ENCODE measurements around the gene GPR37. TPM values are rescaled to one million over a fixed set of nuclear protein-coding genes. Genes with fewer than 3 reads are reported as not detected.

The GPR37 gene
- total RNA-seq, 1 donor from 2014 or later, result 9.8 TPM

DNA sequence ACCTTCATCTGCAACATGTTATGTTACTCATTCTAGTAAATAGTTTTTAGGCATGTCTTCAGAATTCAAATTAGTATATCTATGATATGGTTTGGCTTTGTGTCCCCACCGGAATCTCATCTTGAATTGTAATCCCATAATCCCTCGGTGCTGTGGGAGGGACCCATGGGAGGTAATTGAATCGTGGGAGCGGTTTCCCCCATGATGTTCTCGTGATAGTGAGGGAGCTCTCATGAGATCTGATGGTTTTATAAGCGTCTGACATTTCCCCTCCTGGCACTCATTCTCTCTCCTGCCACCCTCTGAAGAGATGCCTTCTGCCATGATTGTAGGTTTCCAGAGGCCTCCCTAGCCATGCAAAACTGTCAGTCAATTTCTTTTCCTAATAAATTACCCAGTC is 20.4 kb upstream of the GPR37 start:
- H3K4me1 Mint-ChIP-seq (ENCODE audit: low read depth, unreplicated experiment), result peaks cover under 1% of the 10 kb centered on the region
- no peaks in the 10 kb centered on the region for H3K27me3 Mint-ChIP-seq (ENCODE audit: low read depth, unreplicated experiment)
- H3K4me3 Mint-ChIP-seq (ENCODE audit: unreplicated experiment), result no peak overlapping the region
- no peak overlapping the region for H3K4me3 ChIP-seq (ENCODE audit: insufficient read depth, low read depth, low read length)
- no peaks in the 10 kb centered on the region for H3K27me3 ChIP-seq (ENCODE audit: insufficient read depth, low read length)
- H3K4me2 ChIP-seq (ENCODE audit: low read length), result no peak overlapping the region
- FAIRE-seq (no peak), DNase-seq (ENCODE audit: low read depth) (no peak)
- no peaks in the 10 kb centered on the region for H4K20me1 ChIP-seq (ENCODE audit: insufficient read depth, low read length)
- H3K27ac Mint-ChIP-seq (ENCODE audit: unreplicated experiment), result no peak overlapping the region
- H3K4me1 ChIP-seq (ENCODE audit: insufficient read depth, low read length), result no peaks in the 10 kb centered on the region
- H3K27ac ChIP-seq (ENCODE audit: low read depth, low read length), result no peak overlapping the region
- H3K79me2 ChIP-seq (ENCODE audit: insufficient read depth, low read length), result no peaks in the 10 kb centered on the region
- H3K36me3 ChIP-seq (ENCODE audit: insufficient read depth, low read length), result no peaks in the 10 kb centered on the region
- TF ChIP-seq, protein P1, sequence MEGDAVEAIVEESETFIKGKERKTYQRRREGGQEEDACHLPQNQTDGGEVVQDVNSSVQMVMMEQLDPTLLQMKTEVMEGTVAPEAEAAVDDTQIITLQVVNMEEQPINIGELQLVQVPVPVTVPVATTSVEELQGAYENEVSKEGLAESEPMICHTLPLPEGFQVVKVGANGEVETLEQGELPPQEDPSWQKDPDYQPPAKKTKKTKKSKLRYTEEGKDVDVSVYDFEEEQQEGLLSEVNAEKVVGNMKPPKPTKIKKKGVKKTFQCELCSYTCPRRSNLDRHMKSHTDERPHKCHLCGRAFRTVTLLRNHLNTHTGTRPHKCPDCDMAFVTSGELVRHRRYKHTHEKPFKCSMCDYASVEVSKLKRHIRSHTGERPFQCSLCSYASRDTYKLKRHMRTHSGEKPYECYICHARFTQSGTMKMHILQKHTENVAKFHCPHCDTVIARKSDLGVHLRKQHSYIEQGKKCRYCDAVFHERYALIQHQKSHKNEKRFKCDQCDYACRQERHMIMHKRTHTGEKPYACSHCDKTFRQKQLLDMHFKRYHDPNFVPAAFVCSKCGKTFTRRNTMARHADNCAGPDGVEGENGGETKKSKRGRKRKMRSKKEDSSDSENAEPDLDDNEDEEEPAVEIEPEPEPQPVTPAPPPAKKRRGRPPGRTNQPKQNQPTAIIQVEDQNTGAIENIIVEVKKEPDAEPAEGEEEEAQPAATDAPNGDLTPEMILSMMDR (IDR thresholded peaks at IDR 0.05; ENCODE audit: insufficient read depth, low read depth, low read length), result no peak
- TF ChIP-seq EZH2 (IDR thresholded peaks at IDR 0.05; ENCODE audit: insufficient read depth, low read length), result no peak
- no peak overlapping the region for H3K9ac ChIP-seq (ENCODE audit: low read length)
- no peaks in the 10 kb centered on the region for H3K9me3 ChIP-seq (ENCODE audit: insufficient read depth, low read depth, low read length)
- no peaks in the 10 kb centered on the region for H3K36me3 Mint-ChIP-seq (ENCODE audit: low read depth, unreplicated experiment)
- H3K9me3 Mint-ChIP-seq (ENCODE audit: unreplicated experiment), result no peaks in the 10 kb centered on the region
- no peak overlapping the region for H2AFZ ChIP-seq (ENCODE audit: low read depth, low read length)

GRCh38 chr7:124784879-124785818 is 19.6 kb upstream of the GPR37 start:
- DNase-seq (ENCODE audit: low read depth), result peak; percentile 26
- Mint-ChIP-seq H3K27me3 (ENCODE audit: low read depth, unreplicated experiment) (no peaks in the 10 kb centered on the region), H3K4me1 (ENCODE audit: low read depth, unreplicated experiment) (no peaks in the 10 kb centered on the region), H3K36me3 (ENCODE audit: low read depth, unreplicated experiment) (no peaks in the 10 kb centered on the region), H3K4me3 (ENCODE audit: unreplicated experiment) (no peak overlapping the region), H3K9me3 (ENCODE audit: unreplicated experiment) (no peaks in the 10 kb centered on the region), H3K27ac (ENCODE audit: unreplicated experiment) (no peak overlapping the region)
- Histone ChIP-seq H3K9ac (ENCODE audit: low read length) (no peak overlapping the region), H3K9me3 (ENCODE audit: insufficient read depth, low read depth, low read length) (no peaks in the 10 kb centered on the region), H3K4me2 (ENCODE audit: low read length) (no peak overlapping the region), H3K4me3 (ENCODE audit: insufficient read depth, low read depth, low read length) (no peak overlapping the region), H3K27me3 (ENCODE audit: insufficient read depth, low read length) (no peaks in the 10 kb centered on the region), H3K36me3 (ENCODE audit: insufficient read depth, low read length) (no peaks in the 10 kb centered on the region), H3K79me2 (ENCODE audit: insufficient read depth, low read length) (no peaks in the 10 kb centered on the region), H3K4me1 (ENCODE audit: insufficient read depth, low read length) (no peaks in the 10 kb centered on the region), H2AFZ (ENCODE audit: low read depth, low read length) (no peak overlapping the region), H3K27ac (ENCODE audit: low read depth, low read length) (no peak overlapping the region), H4K20me1 (ENCODE audit: insufficient read depth, low read length) (no peaks in the 10 kb centered on the region)
- FAIRE-seq, result no peak
- TF ChIP-seq, protein P1 (IDR thresholded peaks at IDR 0.05; ENCODE audit: insufficient read depth, low read depth, low read length), result peak; percentile 93
- no peak for TF ChIP-seq EZH2 (IDR thresholded peaks at IDR 0.05; ENCODE audit: insufficient read depth, low read length)

- Histone ChIP-seq H3K4me2 (ENCODE audit: low read length) (no peak overlapping the region), H3K36me3 (ENCODE audit: insufficient read depth, low read length) (no peaks in the 10 kb centered on the region), H4K20me1 (ENCODE audit: insufficient read depth, low read length) (no peaks in the 10 kb centered on the region), H3K4me1 (ENCODE audit: insufficient read depth, low read length) (no peaks in the 10 kb centered on the region), H3K79me2 (ENCODE audit: insufficient read depth, low read length) (no peaks in the 10 kb centered on the region), H3K27me3 (ENCODE audit: insufficient read depth, low read length) (no peaks in the 10 kb centered on the region), H3K9me3 (ENCODE audit: insufficient read depth, low read depth, low read length) (no peaks in the 10 kb centered on the region), H2AFZ (ENCODE audit: low read depth, low read length) (no peak overlapping the region), H3K27ac (ENCODE audit: low read depth, low read length) (no peak overlapping the region), H3K4me3 (ENCODE audit: insufficient read depth, low read depth, low read length) (no peak overlapping the region), H3K9ac (ENCODE audit: low read length) (no peak overlapping the region)
- Mint-ChIP-seq H3K27me3 (ENCODE audit: low read depth, unreplicated experiment) (no peaks in the 10 kb centered on the region), H3K4me1 (ENCODE audit: low read depth, unreplicated experiment) (no peaks in the 10 kb centered on the region), H3K4me3 (ENCODE audit: unreplicated experiment) (no peak overlapping the region), H3K27ac (ENCODE audit: unreplicated experiment) (no peak overlapping the region), H3K36me3 (ENCODE audit: low read depth, unreplicated experiment) (no peaks in the 10 kb centered on the region), H3K9me3 (ENCODE audit: unreplicated experiment) (no peaks in the 10 kb centered on the region)
- TF ChIP-seq EZH2 (IDR thresholded peaks at IDR 0.05; ENCODE audit: insufficient read depth, low read length), result no peak
- TF ChIP-seq, protein P1 (IDR thresholded peaks at IDR 0.05; ENCODE audit: insufficient read depth, low read depth, low read length), result no peak
- FAIRE-seq (no peak), DNase-seq (ENCODE audit: low read depth) (no peak)
Observed at GRCh38 chr7:124783271-124783670, 17.7 kb upstream of the GPR37 start.
